Neuronal stem cell (in vitro differentiated cells): Measurements from ENCODE around the gene SART3.
A peak's percentile ranks its signal among the peaks of the same experiment; 100 is the strongest.

Experiments used
- DNase-seq: peaks from one replicate; pipeline ENCODE4 v3.0.0-alpha.2; 2013; ENCODE audit warnings: low spot score
- H2AFZ ChIP-seq: one replicate; pipeline ENCODE4 v1.6.1; 2013; ENCODE audit warnings: mild to moderate bottlenecking, low read length, inconsistent platforms
- H2AK5ac ChIP-seq: 2 replicates; pipeline ENCODE4 v1.6.1; 2013; ENCODE audit warnings: low read depth, mild to moderate bottlenecking, inconsistent platforms, low read length, moderate library complexity, mixed read lengths
- H2BK120ac ChIP-seq: 2 replicates; pipeline ENCODE4 v1.6.1; 2013; ENCODE audit warnings: low read depth, mild to moderate bottlenecking, inconsistent platforms, low read length, moderate library complexity, mixed read lengths
- H2BK12ac ChIP-seq: one replicate; pipeline ENCODE4 v1.6.1; 2013; ENCODE audit warnings: low read length, inconsistent platforms
- H2BK15ac ChIP-seq: 2 replicates; pipeline ENCODE4 v1.6.1; 2013; ENCODE audit warnings: mild to moderate bottlenecking, low read length, inconsistent platforms, mixed read lengths
- H2BK5ac ChIP-seq: one replicate; pipeline ENCODE4 v1.6.1; 2013; ENCODE audit warnings: inconsistent platforms, mild to moderate bottlenecking, low read length, moderate library complexity
- H3K14ac ChIP-seq: one replicate; pipeline ENCODE4 v1.6.1; 2013; ENCODE audit warnings: low read length, inconsistent platforms
- H3K18ac ChIP-seq: 2 replicates; pipeline ENCODE4 v1.6.1; 2013; ENCODE audit warnings: low read length, inconsistent platforms
- H3K23ac ChIP-seq: 2 replicates; pipeline ENCODE4 v1.6.1; 2013; ENCODE audit warnings: low read depth, mild to moderate bottlenecking, mixed read lengths, low read length, inconsistent platforms; ENCODE audit not compliant: poor library complexity
- H3K27ac ChIP-seq: replicated peaks from 3 replicates; pipeline ENCODE4 v1.5.1; 2013; ENCODE audit warnings: low read length, inconsistent platforms
- H3K27me3 ChIP-seq, 3 experiments: 2 replicates each; pipeline ENCODE4 v1.6.1; 2013; ENCODE audit warnings: low read length in 3 of 3, mild to moderate bottlenecking in 2 of 3, inconsistent platforms in 1 of 3, low read depth in 1 of 3, mixed read lengths in 1 of 3, moderate library complexity in 1 of 3; ENCODE audit not compliant: control insufficient read depth in 3 of 3, insufficient read depth in 3 of 3
- H3K36me3 ChIP-seq, 2 donors: replicated peaks in 1 of 2; 2 replicates each; pipeline ENCODE4 v1.6.1; 2013; ENCODE audit warnings: low read length in 2 of 2; ENCODE audit not compliant: control insufficient read depth in 2 of 2, insufficient read depth in 2 of 2
- H3K4ac ChIP-seq: 2 replicates; pipeline ENCODE4 v1.6.1; 2013; ENCODE audit warnings: inconsistent platforms, mild to moderate bottlenecking, low read length, moderate library complexity
- H3K4me1 ChIP-seq, 2 donors: 1 replicate in 1 of 2; 2 replicates in 1 of 2; pipeline ENCODE4 v1.6.1; 2013; ENCODE audit warnings: low read length in 2 of 2, low read depth in 1 of 2; ENCODE audit not compliant: control insufficient read depth in 2 of 2, insufficient read depth in 1 of 2
- H3K4me2 ChIP-seq: one replicate; pipeline ENCODE4 v1.6.1; 2013; ENCODE audit warnings: mild to moderate bottlenecking, low read length, inconsistent platforms; ENCODE audit not compliant: insufficient read depth, poor library complexity, severe bottlenecking
- H3K4me3 ChIP-seq, 2 donors: 2 replicates each; pipeline ENCODE4 v1.5.1; 2013; ENCODE audit warnings: low read length in 2 of 2, mild to moderate bottlenecking in 2 of 2, inconsistent platforms in 1 of 2, moderate library complexity in 1 of 2
- H3K79me1 ChIP-seq: one replicate; pipeline ENCODE4 v1.6.1; 2013; ENCODE audit warnings: low read depth, mild to moderate bottlenecking, inconsistent platforms, low read length, moderate library complexity
- H3K9ac ChIP-seq: one replicate; pipeline ENCODE4 v1.6.1; 2013; ENCODE audit warnings: mild to moderate bottlenecking, low read depth, low read length, inconsistent platforms; ENCODE audit not compliant: poor library complexity
- H3K9me3 ChIP-seq, 2 donors: replicated peaks in 1 of 2; 2 replicates each; pipeline versions ENCODE3 to v1.6.1; 2013; ENCODE audit warnings: low read length in 2 of 2, mild to moderate bottlenecking in 2 of 2, inconsistent platforms in 1 of 2, low read depth in 1 of 2, mixed read lengths in 1 of 2, moderate library complexity in 1 of 2; ENCODE audit not compliant: control insufficient read depth in 2 of 2, insufficient read depth in 1 of 2
- H4K8ac ChIP-seq: one replicate; pipeline ENCODE4 v1.6.1; 2013; ENCODE audit warnings: low read depth, mild to moderate bottlenecking, inconsistent platforms, low read length, moderate library complexity
- H4K91ac ChIP-seq: one replicate; pipeline ENCODE4 v1.6.1; 2013; ENCODE audit warnings: low read length, low read depth, mild to moderate bottlenecking, inconsistent platforms; ENCODE audit not compliant: poor library complexity
- WGBS, 2 donors: extraction: QIAGEN DNeasy Blood & Tissue Kit; methylation state at CpG; one replicate each; pipeline ENCODE4 v1.1.7; 2013; ENCODE audit warnings: missing lambda C conversion rate in 2 of 2, mixed read lengths in 1 of 2; ENCODE audit not compliant: insufficient read length in 2 of 2, insufficient replicate concordance in 1 of 2; ENCODE audit errors: extremely low coverage in 2 of 2; 5-methylcytosine and 5-hydroxymethylcytosine counted together

The SART3 gene

GRCh38 chr12:108511633-108512540 is 49.1 kb downstream of the SART3 start:
- Histone ChIP-seq H2BK5ac (no peak overlapping the region), H3K36me3 (peaks cover 2 to 4% of the 10 kb centered on the region in 2 donors), H3K23ac (no peak overlapping the region), H3K4me3 (no peak overlapping the region), H4K8ac (no peak overlapping the region), H2AFZ (peak overlapping the region; percentile 81), H3K79me1 (peaks cover 4% of the 10 kb centered on the region), H2BK12ac (peak overlapping the region; percentile 30), H3K27ac (no peak overlapping the region), H3K27me3 (no peaks in the 10 kb centered on the region), H2BK120ac (no peak overlapping the region), H3K4ac (no peak overlapping the region), H3K18ac (no peak overlapping the region), H2AK5ac (no peak overlapping the region), H3K9me3 (peaks cover 0 to 1% of the 10 kb centered on the region in 2 donors), H2BK15ac (no peak overlapping the region), H3K14ac (no peak overlapping the region), H3K9ac (no peak overlapping the region), H4K91ac (no peak overlapping the region), H3K4me2 (no peak overlapping the region), H3K4me1 (peaks cover 5 to 11% of the 10 kb centered on the region in 2 donors)
- DNase-seq, result peak; percentile 74
- no CpG with 5 or more reads among the region's 15 CpGs for WGBS, 2 donors

- Histone ChIP-seq H2BK5ac (no peak overlapping the region), H3K4ac (no peak overlapping the region), H2BK15ac (no peak overlapping the region), H3K4me2 (no peak overlapping the region), H3K27me3 (no peaks in the 10 kb centered on the region), H3K14ac (no peak overlapping the region), H3K18ac (no peak overlapping the region), H3K9ac (no peak overlapping the region), H3K9me3 (peaks cover 0 to 1% of the 10 kb centered on the region in 2 donors), H4K8ac (no peak overlapping the region), H3K79me1 (peaks cover under 1% of the 10 kb centered on the region), H4K91ac (no peak overlapping the region), H2AK5ac (no peak overlapping the region), H3K4me3 (no peak overlapping the region), H2BK12ac (no peak overlapping the region), H3K27ac (no peak overlapping the region), H2AFZ (no peak overlapping the region), H3K4me1 (peaks cover 2 to 4% of the 10 kb centered on the region in 2 donors), H3K36me3 (no peaks in the 10 kb centered on the region), H2BK120ac (no peak overlapping the region), H3K23ac (no peak overlapping the region)
- no CpG with 5 or more reads among the region's 2 CpGs for WGBS, 2 donors
- no peak for DNase-seq
Measured at GRCh38 chr12:108510836-108511235, 50.1 kb downstream of the SART3 start.

GRCh38 chr12:108509806-108510205 is 51.2 kb downstream of the SART3 start:
- Histone ChIP-seq H2BK12ac (no peak overlapping the region), H3K9me3 (peaks cover 0 to 1% of the 10 kb centered on the region in 2 donors), H3K14ac (no peak overlapping the region), H2AK5ac (no peak overlapping the region), H3K27ac (no peak overlapping the region), H2BK5ac (no peak overlapping the region), H2BK15ac (no peak overlapping the region), H3K4me1 (peaks cover 0 to 3% of the 10 kb centered on the region in 2 donors), H3K36me3 (no peaks in the 10 kb centered on the region), H3K23ac (no peak overlapping the region), H2AFZ (no peak overlapping the region), H3K79me1 (no peaks in the 10 kb centered on the region), H3K9ac (no peak overlapping the region), H3K4me2 (no peak overlapping the region), H3K4ac (no peak overlapping the region), H3K27me3 (no peaks in the 10 kb centered on the region), H4K8ac (no peak overlapping the region), H2BK120ac (no peak overlapping the region), H4K91ac (no peak overlapping the region), H3K4me3 (no peak overlapping the region), H3K18ac (no peak overlapping the region)
- WGBS, 2 donors, result no CpG with 5 or more reads among the region's 1 CpG
- no peak for DNase-seq

GRCh38 chr12:108507971-108508642 is 52.9 kb downstream of the SART3 start:
- H2AK5ac ChIP-seq, result no peak overlapping the region
- no peak overlapping the region for H3K4me2 ChIP-seq
- no peak overlapping the region for H2BK120ac ChIP-seq
- peak overlapping the region; percentile 61 for H3K9ac ChIP-seq
- H4K91ac ChIP-seq, result no peak overlapping the region
- H3K4ac ChIP-seq, result no peak overlapping the region
- H2BK5ac ChIP-seq, result no peak overlapping the region
- WGBS, 2 donors, result no CpG with 5 or more reads among the region's 3 CpGs
- no peak overlapping the region for H3K27ac ChIP-seq
- no peak overlapping the region for H4K8ac ChIP-seq
- no peak overlapping the region for H3K23ac ChIP-seq
- DNase-seq, result no peak
- H3K18ac ChIP-seq, result no peak overlapping the region
- H3K9me3 ChIP-seq, result peaks cover 0 to 2% of the 10 kb centered on the region in 2 donors
- no peak overlapping the region for H3K4me3 ChIP-seq
- no peak overlapping the region for H2AFZ ChIP-seq
- H3K79me1 ChIP-seq, result no peaks in the 10 kb centered on the region
- H3K4me1 ChIP-seq, result peaks cover 0 to 3% of the 10 kb centered on the region in 2 donors
- H2BK12ac ChIP-seq, result no peak overlapping the region
- H3K36me3 ChIP-seq, result no peaks in the 10 kb centered on the region
- no peak overlapping the region for H3K14ac ChIP-seq
- H2BK15ac ChIP-seq, result no peak overlapping the region
- no peaks in the 10 kb centered on the region for H3K27me3 ChIP-seq
